Stimulated activated naive B cell treated with anti-CD40 and anti-IgM and Interleukin-4, amounts not matched to agents 10 μg/mL and 1 μg/mL and 100 μg/mL, for 72 hours (primary cell): ENCODE results near the gene WDR48.

Source experiments
- ATAC-seq, 2 donors: fragments of 150-1000 bp; cut with Tn5 transposase; replicated peaks; 2 replicates each; pipeline ENCODE4 v1.10.0; 2021; ENCODE audit warnings: moderate library complexity in 1 of 2
- DNase-seq: peaks from one replicate; pipeline ENCODE4 v3.0.0; 2021
- H3K27ac Mint-ChIP-seq: one replicate; pipeline ENCODE4 v1.8.0; 2022; ENCODE audit warnings: mild to moderate bottlenecking, mixed read lengths
- H3K27me3 Mint-ChIP-seq, 2 donors: one replicate each; pipeline ENCODE4 v1.8.0; 2022; ENCODE audit warnings: mixed read lengths in 2 of 2
- H3K36me3 Mint-ChIP-seq, 2 donors: one replicate each; pipeline ENCODE4 v1.8.0; 2022; ENCODE audit warnings: mixed read lengths in 2 of 2, mild to moderate bottlenecking in 1 of 2
- H3K4me1 Mint-ChIP-seq, 2 donors: one replicate each; pipeline ENCODE4 v1.8.0; 2022; ENCODE audit warnings: mixed read lengths in 2 of 2, mild to moderate bottlenecking in 1 of 2
- H3K4me3 Mint-ChIP-seq, 2 donors: one replicate each; pipeline ENCODE4 v1.8.0; 2022; ENCODE audit warnings: mild to moderate bottlenecking in 2 of 2, mixed read lengths in 2 of 2, moderate library complexity in 1 of 2
- H3K9me3 Mint-ChIP-seq, 2 donors: one replicate each; pipeline ENCODE4 v1.8.0; 2022; ENCODE audit warnings: mixed read lengths in 2 of 2, mild to moderate bottlenecking in 1 of 2

The WDR48 gene

GRCh38 chr3:39100500-39100886, 48.7 kb downstream of the WDR48 start:
- DNase-seq (no peak), ATAC-seq (no peak)
- Mint-ChIP-seq H3K27ac (no peak overlapping the region), H3K27me3 (no peaks in the 10 kb centered on the region), H3K4me1 (peaks cover 28 to 42% of the 10 kb centered on the region in 2 donors), H3K4me3 (no peak overlapping the region), H3K36me3 (peaks cover 13 to 30% of the 10 kb centered on the region in 2 donors), H3K9me3 (no peaks in the 10 kb centered on the region)

- Mint-ChIP-seq H3K4me1 (peaks cover 34 to 48% of the 10 kb centered on the region in 2 donors), H3K9me3 (no peaks in the 10 kb centered on the region), H3K36me3 (peaks cover 13 to 30% of the 10 kb centered on the region in 2 donors), H3K27me3 (no peaks in the 10 kb centered on the region), H3K27ac (no peak overlapping the region), H3K4me3 (no peak overlapping the region)
- DNase-seq (no peak), ATAC-seq (peak; percentile 79 to 87)
Measured at GRCh38 chr3:39101022-39101689, 49.3 kb downstream of the WDR48 start.

DNA sequence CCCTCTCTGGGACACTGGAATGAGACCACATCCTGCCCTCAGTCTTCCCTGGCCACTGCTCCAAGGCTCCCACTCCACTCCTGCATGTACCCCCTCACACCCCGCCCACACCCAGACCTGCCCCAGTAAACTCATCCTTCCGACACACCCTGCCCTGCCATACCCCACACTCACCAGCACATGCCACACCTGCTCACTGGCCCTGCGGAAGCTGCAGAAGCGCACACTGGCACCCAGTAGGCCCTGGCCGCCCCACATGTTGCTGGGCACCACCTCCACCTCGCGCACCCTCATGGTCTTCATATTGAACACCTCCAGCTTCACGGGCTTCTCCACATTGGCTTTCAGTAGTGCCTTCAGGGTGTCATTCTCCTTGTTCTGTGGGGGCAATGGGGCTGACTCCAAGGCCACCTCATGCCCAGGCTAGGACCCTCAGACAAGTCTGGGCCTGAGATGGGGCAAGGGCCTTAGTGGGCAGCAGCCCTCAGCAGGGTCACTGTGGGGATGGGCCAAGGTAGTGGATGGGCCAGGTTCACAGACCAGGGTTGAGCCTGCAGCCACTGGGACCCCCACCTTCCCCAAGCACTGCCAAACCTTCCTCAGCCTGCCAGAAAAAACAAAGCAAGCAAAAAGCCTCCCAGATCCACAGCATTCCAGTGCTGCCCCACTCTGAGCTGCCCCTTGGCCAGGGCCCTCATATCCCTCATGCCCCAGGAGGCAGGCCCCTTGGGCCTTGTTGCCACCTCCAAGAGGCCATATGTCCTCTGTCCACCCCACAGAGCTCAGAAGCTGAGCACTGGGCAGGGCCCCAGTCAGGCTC, 50.9 kb downstream of the WDR48 start:
- Mint-ChIP-seq H3K27ac (peak overlapping the region; percentile 44), H3K27me3 (no peaks in the 10 kb centered on the region), H3K36me3 (peaks cover 12 to 22% of the 10 kb centered on the region in 2 donors), H3K4me1 (peaks cover 42 to 57% of the 10 kb centered on the region in 2 donors), H3K4me3 (no peak overlapping the region), H3K9me3 (no peaks in the 10 kb centered on the region)
- no peak for ATAC-seq
- no peak for DNase-seq

DNA sequence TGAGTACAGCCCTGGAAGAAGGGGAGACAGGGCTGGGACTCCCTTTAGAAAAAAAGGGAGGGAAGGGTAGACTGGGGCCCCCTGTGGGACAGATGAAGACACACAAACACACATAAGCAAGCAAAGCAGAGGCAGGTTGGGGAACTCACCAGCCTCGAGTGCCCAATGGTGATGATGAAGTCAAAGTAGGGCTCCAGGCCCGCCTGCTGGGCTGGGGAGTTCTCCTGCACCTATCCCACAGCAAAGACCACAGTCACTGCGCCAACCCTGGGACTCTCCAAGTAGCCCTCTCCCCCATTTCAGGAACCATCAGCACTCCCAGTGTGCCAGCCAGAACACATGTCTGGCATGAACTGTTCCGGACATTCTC, 51.5 kb downstream of the WDR48 start:
- no peak for ATAC-seq

DNA sequence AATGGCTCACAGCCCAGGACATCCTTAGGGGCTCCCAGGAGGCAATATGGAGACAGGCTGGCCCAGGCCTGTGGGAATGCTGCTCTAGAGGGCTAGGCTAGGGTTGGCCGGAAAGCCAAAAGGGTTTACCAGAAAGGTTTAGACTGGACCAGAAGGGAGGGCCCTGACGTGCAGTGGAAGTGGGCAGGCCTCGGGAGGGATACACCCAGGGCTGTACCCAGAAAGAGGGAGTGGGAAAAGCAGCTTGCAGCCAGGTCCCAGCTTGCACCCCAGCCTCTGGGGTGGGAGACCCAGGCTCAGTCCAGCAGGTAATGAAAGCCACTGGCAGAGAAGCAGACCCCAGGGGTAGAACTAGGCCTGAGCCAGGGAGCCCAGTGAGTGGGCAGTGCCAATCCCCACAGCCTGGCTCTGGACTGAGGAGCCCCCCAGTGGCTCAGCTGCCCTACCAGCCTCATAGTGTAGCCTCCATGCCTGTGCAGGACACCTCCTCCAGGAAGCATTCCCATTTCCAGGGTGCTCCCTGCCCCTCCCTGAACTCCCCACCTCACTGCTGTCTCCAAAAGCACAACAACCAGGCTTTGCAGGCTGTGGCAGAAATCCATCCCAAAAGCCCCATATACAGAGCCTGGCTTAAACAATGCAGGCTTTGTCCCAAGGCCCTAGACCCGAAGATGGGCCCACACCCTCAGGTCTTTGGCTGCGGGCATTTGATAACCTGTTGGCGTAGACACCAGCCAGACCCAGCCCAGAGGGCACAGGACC, 52.2 kb downstream of the WDR48 start:
- Mint-ChIP-seq H3K27ac (no peak overlapping the region), H3K4me3 (no peak overlapping the region), H3K36me3 (peaks cover 7 to 22% of the 10 kb centered on the region in 2 donors), H3K4me1 (peaks cover 54 to 70% of the 10 kb centered on the region in 2 donors), H3K9me3 (no peaks in the 10 kb centered on the region), H3K27me3 (no peaks in the 10 kb centered on the region)
- ATAC-seq (no peak), DNase-seq (no peak)

More for the DNA sequence above, 51.5 kb downstream of the WDR48 start:
- Mint-ChIP-seq H3K4me3 (no peak overlapping the region), H3K27ac (peak overlapping the region; percentile 21), H3K4me1 (peaks cover 48 to 63% of the 10 kb centered on the region in 2 donors), H3K9me3 (no peaks in the 10 kb centered on the region), H3K27me3 (no peaks in the 10 kb centered on the region), H3K36me3 (peaks cover 7 to 22% of the 10 kb centered on the region in 2 donors)
- DNase-seq = no peak

DNA sequence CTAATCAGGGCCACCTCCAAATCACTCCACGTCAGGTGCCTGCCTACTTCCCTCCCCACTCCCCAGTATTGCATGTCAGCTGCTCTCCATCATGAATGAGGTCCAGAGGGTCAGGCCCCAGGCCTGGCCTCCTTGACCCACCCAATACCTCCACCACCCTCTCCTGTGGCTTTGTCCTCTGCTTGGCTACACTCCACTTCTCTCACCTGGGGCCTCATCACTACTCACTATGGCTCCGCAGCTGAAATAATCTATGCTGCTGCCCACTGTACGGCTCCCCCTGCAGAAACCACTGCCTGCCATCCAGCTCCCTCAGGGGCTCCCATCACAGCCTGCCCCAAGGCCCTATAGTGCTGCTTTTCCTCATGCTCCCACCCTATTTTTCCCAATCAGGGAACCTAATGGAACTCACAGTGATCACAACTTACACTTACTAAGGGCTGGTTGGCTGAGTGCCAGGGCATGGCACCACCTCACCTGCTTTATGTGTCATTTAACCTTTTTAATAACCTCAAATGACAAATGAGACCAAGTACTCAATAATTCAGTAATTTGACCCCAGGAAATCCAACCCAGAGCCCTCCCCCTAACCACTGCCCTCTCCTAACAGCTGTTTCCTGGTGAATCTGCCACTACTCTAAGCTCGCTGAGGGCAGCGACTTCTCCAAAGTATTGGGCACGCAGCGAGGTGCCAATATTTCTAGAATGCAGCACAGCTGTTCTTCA, 53.3 kb downstream of the WDR48 start:
- no peak for DNase-seq
- Mint-ChIP-seq H3K4me1 (peaks cover 59 to 76% of the 10 kb centered on the region in 2 donors), H3K27ac (peak overlapping the region; percentile 63)

DNA sequence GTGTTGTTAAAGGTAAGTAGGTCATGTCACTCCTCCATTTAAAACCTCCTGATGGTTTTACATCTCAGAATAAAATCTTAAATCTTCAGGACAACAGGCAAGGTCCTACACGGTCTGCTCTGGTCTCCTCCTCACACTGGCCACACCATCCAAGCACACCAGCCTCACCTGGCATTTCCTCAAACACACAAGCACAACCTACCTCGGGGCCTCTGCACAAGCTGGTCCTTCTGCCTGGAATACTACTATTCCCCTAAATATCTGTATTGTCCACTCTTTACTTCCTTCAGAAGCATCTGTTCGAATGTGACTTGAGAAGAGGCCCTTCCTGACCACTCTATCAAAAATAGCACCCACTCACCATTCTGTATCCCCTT, 53.9 kb downstream of the WDR48 start:
- no peaks in the 10 kb centered on the region for H3K9me3 Mint-ChIP-seq
- H3K27ac Mint-ChIP-seq = peak overlapping the region; percentile 42
- DNase-seq = no peak
- peaks cover 5 to 19% of the 10 kb centered on the region in 2 donors for H3K36me3 Mint-ChIP-seq
- H3K4me1 Mint-ChIP-seq = peaks cover 59 to 76% of the 10 kb centered on the region in 2 donors
- H3K4me3 Mint-ChIP-seq = peak overlapping the region; percentile 90 to 91
- no peak for ATAC-seq
- H3K27me3 Mint-ChIP-seq = no peaks in the 10 kb centered on the region

More for the DNA sequence above, 53.3 kb downstream of the WDR48 start:
- Mint-ChIP-seq H3K4me3 (peak overlapping the region in 1 of 2 donors; percentile 1), H3K9me3 (no peaks in the 10 kb centered on the region), H3K27me3 (no peaks in the 10 kb centered on the region), H3K36me3 (peaks cover 7 to 22% of the 10 kb centered on the region in 2 donors)
- no peak for ATAC-seq

DNA sequence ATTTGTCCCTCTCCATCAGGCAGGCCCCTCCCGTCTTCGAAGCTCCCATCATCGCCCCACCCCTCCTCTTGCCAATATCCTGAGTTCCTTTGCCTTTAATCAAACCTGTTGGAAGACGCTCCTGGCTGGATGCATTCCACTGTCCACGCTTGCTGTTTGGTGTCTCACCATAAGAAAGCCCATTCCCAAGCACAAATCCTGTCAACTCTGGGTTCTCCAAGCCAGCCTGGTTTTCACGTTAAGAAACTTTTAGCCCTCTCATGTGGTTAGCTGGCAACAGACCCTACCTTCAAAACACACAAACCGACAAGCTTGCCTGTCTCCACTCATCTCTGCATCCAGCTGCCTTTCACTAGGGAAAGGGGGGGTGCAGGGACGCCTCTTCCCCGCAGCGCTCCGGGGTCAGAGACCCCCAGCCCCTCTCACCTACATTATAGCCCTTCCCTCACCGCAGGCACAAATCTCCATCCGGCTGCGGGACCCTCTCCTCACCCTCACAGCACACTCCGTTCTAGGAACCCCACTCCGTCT, 54.5 kb downstream of the WDR48 start:
- H3K9me3 Mint-ChIP-seq = no peaks in the 10 kb centered on the region
- DNase-seq = no peak
- H3K4me3 Mint-ChIP-seq = peak overlapping the region; percentile 90 to 91
- H3K4me1 Mint-ChIP-seq = peaks cover 59 to 70% of the 10 kb centered on the region in 2 donors
- peak overlapping the region; percentile 90 for H3K27ac Mint-ChIP-seq
- no peaks in the 10 kb centered on the region for H3K27me3 Mint-ChIP-seq
- ATAC-seq = no peak
- peaks cover 4 to 14% of the 10 kb centered on the region in 2 donors for H3K36me3 Mint-ChIP-seq

GRCh38 chr3:39106851-39107387, 55.1 kb downstream of the WDR48 start:
- Mint-ChIP-seq H3K36me3 (peaks cover 4 to 14% of the 10 kb centered on the region in 2 donors), H3K4me3 (peak overlapping the region; percentile 90 to 91), H3K27ac (peak overlapping the region; percentile 90), H3K27me3 (no peaks in the 10 kb centered on the region), H3K4me1 (peaks cover 57 to 67% of the 10 kb centered on the region in 2 donors), H3K9me3 (no peaks in the 10 kb centered on the region)
- no peak for DNase-seq
- ATAC-seq = peak; percentile 8 to 17

GRCh38 chr3:39107388-39108199, 55.8 kb downstream of the WDR48 start, which contains the start of the genes GORASP1 and TTC21A:
Gene GORASP1 (minus strand): TSS chr3:39107627. CDS start chr3:39107541, 86 bp downstream.
Gene TTC21A (plus strand): TSS chr3:39107680. CDS start chr3:39107838, 158 bp downstream.
- Mint-ChIP-seq H3K9me3 (no peaks in the 10 kb centered on the region), H3K36me3 (peaks cover under 1 to 7% of the 10 kb centered on the region in 2 donors), H3K27me3 (no peaks in the 10 kb centered on the region), H3K4me3 (peak within 1 kb of the TSS; percentile 90 to 91), H3K27ac (peak within 1 kb of the TSS; percentile 94), H3K4me1 (peaks cover 50 to 60% of the 10 kb centered on the region in 2 donors)
- ATAC-seq = peak; percentile 59 to 61
- DNase-seq = peak; percentile 52

DNA sequence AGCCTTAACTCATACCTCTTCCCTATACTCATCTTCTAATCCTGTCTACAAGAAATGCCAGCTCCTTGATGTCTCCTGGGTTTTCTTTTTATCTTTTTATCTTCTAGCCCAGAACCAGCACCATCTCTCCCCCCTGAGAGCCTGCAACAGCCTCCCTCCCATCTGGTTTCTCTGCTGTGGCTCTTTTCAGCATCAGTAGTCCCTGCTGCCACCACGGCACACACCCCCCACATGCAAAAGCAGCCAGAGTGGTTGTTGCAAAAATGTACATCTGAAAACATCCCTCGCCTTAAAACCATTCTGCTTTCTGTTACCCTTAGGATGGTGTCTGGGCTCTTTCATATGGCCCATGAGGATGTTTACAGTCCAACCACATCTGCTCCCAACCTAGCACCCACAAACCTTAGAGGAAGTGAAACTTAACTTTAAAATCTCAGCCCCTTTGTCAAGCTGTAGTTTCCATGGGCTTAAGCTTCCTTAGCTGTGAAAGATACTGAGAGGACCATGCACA, 56.4 kb downstream of the WDR48 start:
- DNase-seq = peak; percentile 40

GRCh38 chr3:39109086-39109485, 57.3 kb downstream of the WDR48 start:
- DNase-seq = no peak
- no peak overlapping the region for H3K4me3 Mint-ChIP-seq
- no peaks in the 10 kb centered on the region for H3K9me3 Mint-ChIP-seq
- ATAC-seq = no peak
- peaks cover 38 to 45% of the 10 kb centered on the region in 2 donors for H3K4me1 Mint-ChIP-seq
- peak overlapping the region; percentile 68 for H3K27ac Mint-ChIP-seq
- peaks cover 0 to 6% of the 10 kb centered on the region in 2 donors for H3K36me3 Mint-ChIP-seq
- no peaks in the 10 kb centered on the region for H3K27me3 Mint-ChIP-seq

More for the DNA sequence above, 56.4 kb downstream of the WDR48 start:
- peak overlapping the region; percentile 94 for H3K27ac Mint-ChIP-seq
- ATAC-seq = peak; percentile 80 to 85
- H3K4me3 Mint-ChIP-seq = peak overlapping the region; percentile 89 to 90
- peaks cover 44 to 53% of the 10 kb centered on the region in 2 donors for H3K4me1 Mint-ChIP-seq
- H3K27me3 Mint-ChIP-seq = no peaks in the 10 kb centered on the region
- H3K36me3 Mint-ChIP-seq = peaks cover 0 to 6% of the 10 kb centered on the region in 2 donors
- H3K9me3 Mint-ChIP-seq = no peaks in the 10 kb centered on the region
